GM12891 (cell line): ENCODE data around the gene UBE2R2.
A peak's percentile ranks its signal among the peaks of the same experiment; 100 is the strongest.

ENCODE experiments used
- DNase-seq: peaks from one replicate; pipeline ENCODE4 v3.0.0; 2011; ENCODE audit warnings: low spot score; ENCODE audit not compliant: insufficient read length
- FAIRE-seq: peaks from 2 replicates; lab custom pipeline; 2011; peaks lifted over from hg19 to GRCh38; lab: Jason Lieb, UNC
- PAX5 ChIP-seq: IDR thresholded peaks from 2 replicates; pipeline ENCODE4 v1.6.1; 2011; ENCODE audit warnings: low read length, moderate library complexity, mild to moderate bottlenecking; ENCODE audit not compliant: insufficient read depth, severe bottlenecking
- POLR2A ChIP-seq: IDR thresholded peaks from 2 replicates; pipeline ENCODE4 v1.6.1; 2011; ENCODE audit warnings: low read depth, low read length, control low read depth
- POLR2AphosphoS5 ChIP-seq: IDR thresholded peaks from 2 replicates; pipeline ENCODE4 v1.6.1; 2011; ENCODE audit warnings: low read depth, low read length, control low read depth
- POU2F2 ChIP-seq: IDR thresholded peaks from 2 replicates; pipeline ENCODE4 v1.6.1; 2011; ENCODE audit warnings: low read depth, mild to moderate bottlenecking, control low read depth, low read length, moderate library complexity
- SPI1 ChIP-seq: IDR thresholded peaks from 2 replicates; pipeline ENCODE4 v1.6.1; 2011; ENCODE audit warnings: low read depth, low read length, control low read depth
- TAF1 ChIP-seq: IDR thresholded peaks from 2 replicates; pipeline ENCODE4 v1.6.1; 2011; ENCODE audit warnings: low read depth, low read length, control low read depth

The UBE2R2 gene

GRCh38 chr9:33885948-33886347 lies 69.0 kb downstream of the UBE2R2 start:
- DNase-seq (no peak), FAIRE-seq (no peak)
- TF ChIP-seq POLR2A (no peak), POLR2AphosphoS5 (no peak), TAF1 (no peak), POU2F2 (no peak), PAX5 (no peak), SPI1 (no peak)

DNA sequence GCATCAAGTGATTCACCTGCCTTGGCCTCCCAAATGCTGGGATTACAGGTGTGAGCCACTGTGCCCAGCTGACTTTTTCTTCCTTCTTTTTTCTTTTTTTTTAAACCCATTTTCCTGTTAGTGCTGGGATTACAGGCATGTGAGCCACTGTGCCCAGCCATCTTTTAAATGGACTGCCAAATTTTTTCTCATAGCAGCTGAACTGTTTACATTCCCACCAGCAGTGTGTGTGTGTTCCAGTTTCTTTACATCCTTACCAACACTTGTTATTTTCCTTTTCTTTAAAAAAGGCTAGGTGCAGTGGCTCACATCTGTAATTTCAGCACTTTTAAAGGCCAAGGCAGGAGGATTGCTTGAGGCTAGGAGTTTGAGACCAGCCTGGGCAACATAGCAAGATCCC lies 76.9 kb downstream of the UBE2R2 start:
- TF ChIP-seq PAX5 = no peak
- TF ChIP-seq TAF1 = no peak
- TF ChIP-seq POLR2AphosphoS5 = no peak
- no peak for TF ChIP-seq SPI1
- no peak for TF ChIP-seq POLR2A
- no peak for TF ChIP-seq POU2F2
- DNase-seq = no peak
- no peak for FAIRE-seq

GRCh38 chr9:33894316-33894715 lies 77.4 kb downstream of the UBE2R2 start:
- DNase-seq (no peak), FAIRE-seq (no peak)
- TF ChIP-seq POU2F2 = no peak

GRCh38 chr9:33903157-33903780 lies 86.3 kb downstream of the UBE2R2 start:
- DNase-seq (no peak), FAIRE-seq (no peak)
- no peak for TF ChIP-seq POLR2AphosphoS5
- no peak for TF ChIP-seq POU2F2
- TF ChIP-seq POLR2A = no peak
- peak; percentile 67 for TF ChIP-seq SPI1
- no peak for TF ChIP-seq TAF1
- no peak for TF ChIP-seq PAX5

DNA sequence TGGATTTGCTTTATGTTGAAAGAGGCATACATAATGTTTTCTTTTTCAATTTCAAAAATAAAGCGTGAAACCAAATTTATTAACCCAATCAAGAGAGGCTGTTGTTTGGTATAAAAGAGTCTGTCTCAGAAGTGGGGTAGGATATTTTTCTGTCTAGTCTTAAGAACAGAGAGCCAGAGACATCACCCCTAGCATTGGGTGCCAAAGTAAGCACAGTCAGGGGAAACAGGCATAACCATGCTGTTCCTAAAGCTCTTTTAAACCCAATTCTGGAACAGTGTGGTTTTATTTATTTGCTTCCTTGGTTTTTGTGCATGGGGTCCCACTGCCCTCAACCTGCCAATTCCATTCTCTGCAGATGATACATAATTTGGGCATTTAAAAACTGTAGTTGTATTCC lies 88.2 kb downstream of the UBE2R2 start:
- FAIRE-seq (no peak), DNase-seq (no peak)
- TF ChIP-seq TAF1 = no peak
- no peak for TF ChIP-seq POLR2AphosphoS5
- no peak for TF ChIP-seq POLR2A
- TF ChIP-seq SPI1 = no peak
- no peak for TF ChIP-seq PAX5
- TF ChIP-seq POU2F2 = no peak

GRCh38 chr9:33906769-33907168 lies 89.8 kb downstream of the UBE2R2 start:
- FAIRE-seq (no peak), DNase-seq (no peak)
- TF ChIP-seq POLR2AphosphoS5 = no peak
- TF ChIP-seq SPI1 = no peak
- TF ChIP-seq POLR2A = no peak
- TF ChIP-seq POU2F2 = no peak
- no peak for TF ChIP-seq PAX5
- TF ChIP-seq TAF1 = no peak

DNA sequence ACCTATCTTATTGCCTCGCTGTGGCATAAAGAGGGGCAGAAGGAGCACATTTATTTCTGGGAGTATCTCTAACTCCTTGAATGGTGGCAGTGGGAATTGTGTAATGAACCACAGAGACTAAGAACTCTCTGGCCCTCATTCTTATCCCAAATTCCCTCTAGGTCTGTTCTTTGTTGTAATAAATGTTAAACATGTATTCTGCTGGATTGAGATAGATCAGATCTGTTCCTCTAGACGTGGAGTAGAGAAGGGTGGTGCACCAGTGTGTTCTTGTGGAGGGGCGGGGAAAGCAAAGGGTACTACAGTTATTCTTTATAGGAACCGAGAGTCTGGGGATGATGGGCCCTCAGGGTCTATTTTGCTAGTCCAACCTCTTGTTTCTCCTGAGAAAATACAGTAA lies 90.4 kb downstream of the UBE2R2 start:
- no peak for DNase-seq
- no peak for FAIRE-seq
- TF ChIP-seq POLR2A (no peak), POLR2AphosphoS5 (no peak), SPI1 (no peak), PAX5 (no peak), POU2F2 (no peak)

DNA sequence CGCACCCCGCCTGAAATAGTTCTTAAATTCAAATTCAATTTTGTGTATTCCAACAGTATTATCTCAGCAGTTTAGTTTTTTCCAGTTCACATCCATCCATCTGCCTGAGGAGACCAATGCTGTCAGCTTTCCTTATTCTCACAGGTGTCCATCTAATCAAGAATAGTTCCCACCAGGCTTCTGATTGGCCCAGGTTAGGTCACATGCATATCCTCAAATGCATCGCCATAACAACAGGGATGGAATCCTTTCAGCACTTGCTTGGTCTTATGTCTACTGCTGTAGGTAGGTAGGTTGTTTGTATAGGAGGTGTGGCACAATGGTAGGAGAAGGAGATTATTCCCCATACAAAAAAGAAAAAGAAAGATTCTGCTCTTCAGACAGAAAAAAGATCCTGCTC lies 91.2 kb downstream of the UBE2R2 start:
- DNase-seq (no peak), FAIRE-seq (no peak)
- TF ChIP-seq SPI1 (no peak), TAF1 (no peak), PAX5 (no peak), POLR2AphosphoS5 (no peak), POLR2A (no peak), POU2F2 (no peak)

DNA sequence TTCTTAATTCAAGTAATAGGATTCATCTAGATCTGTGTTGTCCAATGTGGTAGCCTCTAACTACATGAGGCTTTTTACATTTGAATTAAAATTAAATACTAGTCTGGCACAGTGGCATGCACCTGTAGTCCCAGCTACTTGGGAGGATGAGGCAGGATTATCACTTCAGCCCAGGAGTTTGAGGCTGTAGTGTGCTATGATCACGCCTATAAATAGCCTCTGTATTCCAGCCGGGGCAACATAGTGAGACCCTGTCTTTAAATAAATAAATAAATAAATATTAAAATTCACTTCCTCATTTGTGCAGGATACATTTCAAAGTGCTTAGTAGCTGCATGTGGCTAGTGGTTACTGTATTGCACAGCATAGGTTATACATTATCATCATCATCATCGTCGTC lies 91.8 kb downstream of the UBE2R2 start:
- TF ChIP-seq SPI1 (no peak), POLR2A (no peak), POLR2AphosphoS5 (no peak), TAF1 (no peak), POU2F2 (no peak), PAX5 (no peak)
- DNase-seq (no peak), FAIRE-seq (no peak)

GRCh38 chr9:33913541-33913940 lies 96.6 kb downstream of the UBE2R2 start:
- FAIRE-seq (no peak), DNase-seq (no peak)
- TF ChIP-seq POLR2A (no peak), PAX5 (no peak), TAF1 (no peak)
